Nephron (organoid): ENCODE measurements around the gene LILRA5.

Source experiments
- H3K27ac Mint-ChIP-seq, 3 experiments: 2 replicates each; pipeline ENCODE4 v1.8.0; 2020; ENCODE audit warnings: mixed read lengths in 3 of 3, mild to moderate bottlenecking in 2 of 3, moderate library complexity in 1 of 3
- H3K27me3 Mint-ChIP-seq: 2 replicates; pipeline ENCODE4 v1.8.0; 2021; ENCODE audit warnings: low read depth, mild to moderate bottlenecking, moderate library complexity, mixed read lengths
- H3K36me3 Mint-ChIP-seq: 2 replicates; pipeline ENCODE4 v1.8.0; 2020; ENCODE audit warnings: low read depth, mixed read lengths
- H3K4me1 Mint-ChIP-seq: 2 replicates; pipeline ENCODE4 v1.8.0; 2020; ENCODE audit warnings: mixed read lengths
- H3K4me3 Mint-ChIP-seq, 3 experiments: 2 replicates each; pipeline ENCODE4 v1.8.0; 2020; ENCODE audit warnings: mild to moderate bottlenecking in 3 of 3, mixed read lengths in 3 of 3, moderate library complexity in 2 of 3
- H3K9me3 Mint-ChIP-seq: 2 replicates; pipeline ENCODE4 v1.8.0; 2020; ENCODE audit warnings: mixed read lengths
- CTCF ChIP-seq, 3 experiments: fragments of 200-600 bp; sonication (generic); IDR thresholded peaks; one replicate each; pipeline ENCODE4 v1.5.0; 2021; ENCODE audit warnings: antibody characterized with exemption in 3 of 3; ENCODE audit not compliant: unreplicated experiment in 3 of 3

LILRA5 gene

GRCh38 chr19:54315956-54316355, 3.0 kb upstream of the LILRA5 start:
- Mint-ChIP-seq H3K9me3 (peaks cover 9% of the 10 kb centered on the region), H3K27me3 (peaks cover 15% of the 10 kb centered on the region), H3K4me1 (no peaks in the 10 kb centered on the region), H3K36me3 (no peaks in the 10 kb centered on the region), H3K4me3 (no peak overlapping the region), H3K27ac (no peak overlapping the region)
- TF ChIP-seq CTCF (IDR thresholded peaks at IDR 0.05; ENCODE audit: unreplicated experiment in 3 of 3): no peak

- TF ChIP-seq CTCF (IDR thresholded peaks at IDR 0.05; ENCODE audit: unreplicated experiment in 3 of 3): no peak
- Mint-ChIP-seq H3K36me3 (no peaks in the 10 kb centered on the region), H3K9me3 (no peaks in the 10 kb centered on the region), H3K4me3 (no peak overlapping the region), H3K27ac (no peak overlapping the region), H3K27me3 (peaks cover 9% of the 10 kb centered on the region), H3K4me1 (no peaks in the 10 kb centered on the region)
These were observed 955 bp downstream of the LILRA5 start for GRCh38 chr19:54312011-54312410.

GRCh38 chr19:54311486-54311885, 1.5 kb downstream of the LILRA5 start:
- Mint-ChIP-seq H3K27ac (no peak overlapping the region), H3K36me3 (no peaks in the 10 kb centered on the region), H3K4me3 (no peak overlapping the region), H3K4me1 (no peaks in the 10 kb centered on the region), H3K27me3 (peaks cover 9% of the 10 kb centered on the region), H3K9me3 (no peaks in the 10 kb centered on the region)
- TF ChIP-seq CTCF (IDR thresholded peaks at IDR 0.05; ENCODE audit: unreplicated experiment in 3 of 3): no peak

- Mint-ChIP-seq H3K27ac (no peak overlapping the region), H3K9me3 (no peaks in the 10 kb centered on the region), H3K4me3 (no peak overlapping the region), H3K4me1 (no peaks in the 10 kb centered on the region), H3K36me3 (no peaks in the 10 kb centered on the region), H3K27me3 (peaks cover 9% of the 10 kb centered on the region)
- no peak for TF ChIP-seq CTCF (IDR thresholded peaks at IDR 0.05; ENCODE audit: unreplicated experiment in 3 of 3)
These were observed 2.4 kb downstream of the LILRA5 start for GRCh38 chr19:54310543-54310942.

- no peak overlapping the region for H3K27ac Mint-ChIP-seq
- H3K36me3 Mint-ChIP-seq: no peaks in the 10 kb centered on the region
- H3K4me3 Mint-ChIP-seq: no peak overlapping the region
- H3K9me3 Mint-ChIP-seq: peaks cover 3% of the 10 kb centered on the region
- peaks cover 12% of the 10 kb centered on the region for H3K27me3 Mint-ChIP-seq
- TF ChIP-seq CTCF (IDR thresholded peaks at IDR 0.05; ENCODE audit: unreplicated experiment in 3 of 3): no peak
- no peaks in the 10 kb centered on the region for H3K4me1 Mint-ChIP-seq
These were observed 3.2 kb downstream of the LILRA5 start for GRCh38 chr19:54309811-54310210.

GRCh38 chr19:54307389-54308020, 5.5 kb downstream of the LILRA5 start:
- H3K27ac Mint-ChIP-seq: no peak overlapping the region
- TF ChIP-seq CTCF (IDR thresholded peaks at IDR 0.05; ENCODE audit: unreplicated experiment in 3 of 3): no peak
- H3K9me3 Mint-ChIP-seq: peaks cover 5% of the 10 kb centered on the region
- H3K36me3 Mint-ChIP-seq: no peaks in the 10 kb centered on the region
- no peak overlapping the region for H3K4me3 Mint-ChIP-seq
- no peaks in the 10 kb centered on the region for H3K4me1 Mint-ChIP-seq
- peaks cover 7% of the 10 kb centered on the region for H3K27me3 Mint-ChIP-seq
